Neural progenitor cell (in vitro differentiated cells): ENCODE measurements around the gene CD300E. TPM values are rescaled to one million over a fixed set of nuclear protein-coding genes. Genes with fewer than 3 reads are reported as not detected.

ENCODE experiments used
- DNase-seq: peaks from one replicate; pipeline ENCODE4 v3.0.0-alpha.2; 2016; ENCODE audit warnings: low spot score
- H2AFZ ChIP-seq: fragments of 200-600 bp; sonication (generic); replicated peaks from 2 replicates; pipeline ENCODE4 v1.6.1; 2016; ENCODE audit warnings: antibody characterized with exemption
- H3F3A ChIP-seq: fragments of 200-600 bp; sonication (generic); 2 replicates; pipeline ENCODE4 v1.6.1; 2016; ENCODE audit warnings: antibody characterized with exemption, low read depth
- H3K27ac ChIP-seq: fragments of 200-600 bp; sonication (generic); 2 replicates; pipeline ENCODE4 v1.5.1; 2016; ENCODE audit warnings: mild to moderate bottlenecking
- H3K27me3 ChIP-seq: fragments of 200-600 bp; sonication (generic); 2 replicates; pipeline ENCODE4 v1.6.1; 2016; ENCODE audit warnings: mild to moderate bottlenecking, moderate library complexity
- H3K36me3 ChIP-seq: fragments of 200-600 bp; sonication (generic); 2 replicates; pipeline ENCODE4 v1.5.1; 2016
- H3K4me1 ChIP-seq: fragments of 200-600 bp; sonication (generic); 2 replicates; pipeline ENCODE4 v1.6.1; 2016; ENCODE audit warnings: mixed run types
- H3K4me2 ChIP-seq: fragments of 200-600 bp; sonication (generic); 2 replicates; pipeline ENCODE4 v1.6.1; 2016
- H3K4me3 ChIP-seq: fragments of 200-600 bp; sonication (generic); 2 replicates; pipeline ENCODE4 v1.5.1; 2016
- H3K79me2 ChIP-seq: fragments of 200-600 bp; sonication (generic); 2 replicates; pipeline ENCODE4 v1.6.1; 2016; ENCODE audit warnings: low read depth
- H3K9ac ChIP-seq: fragments of 200-600 bp; sonication (generic); 2 replicates; pipeline ENCODE4 v1.6.1; 2016
- H3K9me3 ChIP-seq: fragments of 200-600 bp; sonication (generic); 2 replicates; pipeline ENCODE4 v1.5.1; 2016; ENCODE audit warnings: low read depth
- H4K20me1 ChIP-seq: fragments of 200-600 bp; sonication (generic); 2 replicates; pipeline ENCODE4 v1.6.1; 2016; ENCODE audit warnings: low read depth
- H3K27ac Mint-ChIP-seq: 3 replicates; pipeline ENCODE4 v1.8.0; 2021; ENCODE audit warnings: mixed read lengths
- H3K27me3 Mint-ChIP-seq: 2 replicates; pipeline ENCODE4 v1.8.0; 2022; ENCODE audit warnings: low read depth, mild to moderate bottlenecking, inconsistent platforms, moderate library complexity, mixed read lengths; ENCODE audit not compliant: insufficient read depth
- H3K36me3 Mint-ChIP-seq: 3 replicates; pipeline ENCODE4 v1.8.0; 2021; ENCODE audit warnings: mixed read lengths
- H3K4me1 Mint-ChIP-seq: 3 replicates; pipeline ENCODE4 v1.8.0; 2021; ENCODE audit warnings: mixed read lengths
- H3K4me3 Mint-ChIP-seq: 3 replicates; pipeline ENCODE4 v1.8.0; 2021; ENCODE audit warnings: mild to moderate bottlenecking, moderate library complexity, mixed read lengths
- H3K9me3 Mint-ChIP-seq: 3 replicates; pipeline ENCODE4 v1.8.0; 2020; ENCODE audit warnings: mixed read lengths
- EZH2 ChIP-seq: fragments of 200-600 bp; sonication (generic); IDR thresholded peaks from 2 replicates; pipeline ENCODE4 v1.6.1; 2017; ENCODE audit warnings: antibody characterized with exemption, mild to moderate bottlenecking, moderate library complexity
- EZH2phosphoT487 ChIP-seq: fragments of 200-600 bp; sonication (generic); IDR thresholded peaks from 2 replicates; pipeline ENCODE4 v1.6.1; 2017; ENCODE audit warnings: antibody characterized with exemption
- total RNA-seq: library from RNA; depleted of rRNA; stranded (reverse); fragments of >200 nt; gene quantifications from 2 replicates; pipeline ENCODE4 v1.2.3, GENCODE V29; 2015; ENCODE audit warnings: low replicate concordance
- TF ChIP-seq, protein P1 (sequence below): fragments of 200-600 bp; sonication (generic); IDR thresholded peaks from 2 replicates; pipeline ENCODE4 v1.5.1; 2017; ENCODE audit warnings: antibody characterized with exemption, mild to moderate bottlenecking

Gene CD300E, protein sequence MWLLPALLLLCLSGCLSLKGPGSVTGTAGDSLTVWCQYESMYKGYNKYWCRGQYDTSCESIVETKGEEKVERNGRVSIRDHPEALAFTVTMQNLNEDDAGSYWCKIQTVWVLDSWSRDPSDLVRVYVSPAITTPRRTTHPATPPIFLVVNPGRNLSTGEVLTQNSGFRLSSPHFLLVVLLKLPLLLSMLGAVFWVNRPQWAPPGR
- not detected in 2 replicates for total RNA-seq

DNA sequence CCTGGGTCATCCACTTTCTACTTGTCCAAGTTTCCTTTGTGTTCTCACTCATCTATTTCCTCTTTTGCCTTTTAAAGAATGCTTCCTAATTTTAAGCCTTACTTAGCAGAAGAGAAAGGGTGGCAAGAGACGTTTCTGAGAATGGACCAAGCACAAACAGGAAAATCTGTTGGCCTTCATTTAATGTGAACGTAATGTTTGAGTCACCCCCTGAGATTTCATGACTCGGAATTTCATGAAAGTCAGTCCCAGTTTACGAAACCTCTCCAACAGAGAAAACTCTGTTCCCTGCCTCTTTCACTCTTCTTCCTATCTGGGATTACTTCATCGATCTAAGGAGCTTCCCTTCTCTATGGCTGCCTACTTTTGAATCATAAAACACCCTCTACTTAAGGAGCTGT, at the start of gene CD300E:
Gene CD300E, minus strand, starts transcription at position 46 of the 401 bp plus-strand sequence. CDS start 117 bp downstream, outside the sequence.
- TF ChIP-seq EZH2 (no peak), EZH2phosphoT487 (no peak)
- TF ChIP-seq, protein P1, sequence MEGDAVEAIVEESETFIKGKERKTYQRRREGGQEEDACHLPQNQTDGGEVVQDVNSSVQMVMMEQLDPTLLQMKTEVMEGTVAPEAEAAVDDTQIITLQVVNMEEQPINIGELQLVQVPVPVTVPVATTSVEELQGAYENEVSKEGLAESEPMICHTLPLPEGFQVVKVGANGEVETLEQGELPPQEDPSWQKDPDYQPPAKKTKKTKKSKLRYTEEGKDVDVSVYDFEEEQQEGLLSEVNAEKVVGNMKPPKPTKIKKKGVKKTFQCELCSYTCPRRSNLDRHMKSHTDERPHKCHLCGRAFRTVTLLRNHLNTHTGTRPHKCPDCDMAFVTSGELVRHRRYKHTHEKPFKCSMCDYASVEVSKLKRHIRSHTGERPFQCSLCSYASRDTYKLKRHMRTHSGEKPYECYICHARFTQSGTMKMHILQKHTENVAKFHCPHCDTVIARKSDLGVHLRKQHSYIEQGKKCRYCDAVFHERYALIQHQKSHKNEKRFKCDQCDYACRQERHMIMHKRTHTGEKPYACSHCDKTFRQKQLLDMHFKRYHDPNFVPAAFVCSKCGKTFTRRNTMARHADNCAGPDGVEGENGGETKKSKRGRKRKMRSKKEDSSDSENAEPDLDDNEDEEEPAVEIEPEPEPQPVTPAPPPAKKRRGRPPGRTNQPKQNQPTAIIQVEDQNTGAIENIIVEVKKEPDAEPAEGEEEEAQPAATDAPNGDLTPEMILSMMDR = no peak
- Mint-ChIP-seq H3K36me3 (no peaks in the 10 kb centered on the region), H3K4me3 (no peak within 1 kb of the TSS), H3K27me3 (peaks cover 14% of the 10 kb centered on the region), H3K9me3 (no peaks in the 10 kb centered on the region), H3K4me1 (no peaks in the 10 kb centered on the region), H3K27ac (no peak within 1 kb of the TSS)
- no peaks in the 10 kb centered on the region for H3K36me3 ChIP-seq
- no peak within 1 kb of the TSS for H3K9ac ChIP-seq
- no peak for DNase-seq
- H3K4me1 ChIP-seq = no peaks in the 10 kb centered on the region
- no peak within 1 kb of the TSS for H3K27ac ChIP-seq
- H3K79me2 ChIP-seq = no peaks in the 10 kb centered on the region
- H3K9me3 ChIP-seq = no peaks in the 10 kb centered on the region
- no peak within 1 kb of the TSS for H3K4me3 ChIP-seq
- H3F3A ChIP-seq = no peaks in the 10 kb centered on the region
- no peak within 1 kb of the TSS for H3K4me2 ChIP-seq
- no peak within 1 kb of the TSS for H2AFZ ChIP-seq
- no peaks in the 10 kb centered on the region for H4K20me1 ChIP-seq
- H3K27me3 ChIP-seq = peaks cover 60% of the 10 kb centered on the region

DNA sequence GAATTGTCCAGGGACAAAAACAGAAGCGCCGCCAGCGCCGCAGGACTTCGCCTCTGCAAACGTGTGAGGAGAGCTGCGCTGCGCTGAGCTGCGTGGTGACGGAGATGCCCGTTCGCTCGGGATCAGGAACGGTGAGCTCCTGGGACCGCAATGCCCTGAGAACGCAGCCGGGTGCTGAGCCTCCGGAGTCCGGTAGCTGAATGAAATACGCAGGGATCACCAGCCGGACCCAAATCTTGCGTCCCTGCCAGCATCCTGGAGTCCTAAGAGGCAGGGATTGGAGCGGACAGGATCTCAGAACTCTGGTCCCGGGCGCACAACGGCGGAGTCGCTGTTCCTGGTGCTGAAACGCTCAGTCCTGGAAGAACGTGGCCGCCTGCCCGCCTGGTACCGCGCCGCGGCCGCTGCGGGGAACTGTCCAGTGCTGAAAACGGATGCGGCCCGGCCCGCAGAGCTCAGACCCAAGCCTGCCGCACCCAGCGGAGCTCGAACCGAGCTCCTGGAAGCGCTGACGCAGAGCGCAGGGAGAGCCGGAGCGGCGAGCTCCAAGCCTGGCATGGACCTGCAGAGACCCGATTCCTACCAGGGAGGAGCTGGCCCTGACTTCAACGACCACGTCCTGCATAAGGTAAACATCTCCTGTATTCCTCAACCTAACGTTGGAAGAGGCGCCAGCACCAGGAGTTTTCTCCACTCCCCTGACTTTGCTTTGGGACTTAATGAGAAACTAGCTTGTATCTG, 47.7 kb upstream of the CD300E start:
- Histone ChIP-seq H3K36me3 (no peaks in the 10 kb centered on the region), H3K79me2 (no peaks in the 10 kb centered on the region), H3K4me2 (peak overlapping the region; percentile 63), H3F3A (peaks cover 7% of the 10 kb centered on the region), H3K27ac (no peak overlapping the region), H4K20me1 (peaks cover 29% of the 10 kb centered on the region), H3K27me3 (peaks cover 99% of the 10 kb centered on the region), H3K9me3 (no peaks in the 10 kb centered on the region), H3K4me1 (peaks cover 4% of the 10 kb centered on the region), H3K9ac (no peak overlapping the region), H2AFZ (no peak overlapping the region), H3K4me3 (no peak overlapping the region)
- DNase-seq = peak; percentile 97
- H3K4me1 Mint-ChIP-seq = no peaks in the 10 kb centered on the region
- no peaks in the 10 kb centered on the region for H3K36me3 Mint-ChIP-seq
- peaks cover 39% of the 10 kb centered on the region for H3K27me3 Mint-ChIP-seq
- H3K4me3 Mint-ChIP-seq = no peak overlapping the region
- H3K27ac Mint-ChIP-seq = no peak overlapping the region
- peaks cover 2% of the 10 kb centered on the region for H3K9me3 Mint-ChIP-seq
- peak; percentile 65 for TF ChIP-seq EZH2
- TF ChIP-seq, protein P1 = no peak

DNA sequence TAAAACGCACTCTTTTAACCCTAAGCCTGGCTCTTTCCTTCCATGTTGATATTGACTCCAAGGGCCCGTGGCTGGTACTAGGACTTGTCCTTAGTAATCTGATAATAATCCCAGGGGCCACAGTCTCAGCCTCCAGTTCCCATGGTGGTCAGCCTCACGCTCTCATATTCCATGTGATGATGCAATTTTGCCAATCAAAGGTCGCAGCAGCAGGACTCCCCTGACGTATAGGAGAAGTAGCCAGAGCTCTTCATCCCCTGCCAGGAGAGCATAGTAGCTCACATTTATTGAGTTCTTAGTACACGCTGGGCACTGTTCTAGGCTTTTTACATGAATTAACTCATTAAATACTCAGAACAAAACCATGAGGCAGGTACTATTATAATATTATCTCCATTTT, 46.8 kb upstream of the CD300E start:
- Mint-ChIP-seq H3K36me3 (no peaks in the 10 kb centered on the region), H3K27me3 (peaks cover 41% of the 10 kb centered on the region)

More for the DNA sequence above, 46.8 kb upstream of the CD300E start:
- H2AFZ ChIP-seq = no peak overlapping the region
- no peaks in the 10 kb centered on the region for H3K79me2 ChIP-seq
- no peak for DNase-seq
- H3K4me1 ChIP-seq = peaks cover 4% of the 10 kb centered on the region
- H3K9me3 Mint-ChIP-seq = peaks cover 2% of the 10 kb centered on the region
- H4K20me1 ChIP-seq = peaks cover 29% of the 10 kb centered on the region
- H3K27ac ChIP-seq = no peak overlapping the region
- H3K9me3 ChIP-seq = no peaks in the 10 kb centered on the region
- TF ChIP-seq EZH2 (no peak), EZH2phosphoT487 (no peak)
- TF ChIP-seq, protein P1 = no peak
- H3K4me3 ChIP-seq = no peak overlapping the region
- no peak overlapping the region for H3K27ac Mint-ChIP-seq
- H3K4me2 ChIP-seq = no peak overlapping the region
- peak overlapping the region; percentile 4 for H3K4me3 Mint-ChIP-seq
- H3K9ac ChIP-seq = no peak overlapping the region
- H3K27me3 ChIP-seq = peaks cover 99% of the 10 kb centered on the region
- H3K4me1 Mint-ChIP-seq = no peaks in the 10 kb centered on the region
- H3K36me3 ChIP-seq = no peaks in the 10 kb centered on the region
- H3F3A ChIP-seq = peaks cover 7% of the 10 kb centered on the region
